ENCODE results near the gene VAMP3. TPM values are rescaled to one million over a fixed set of nuclear protein-coding genes. Genes with fewer than 3 reads are reported as not detected.

Gene VAMP3
- total and polyA plus RNA-seq, 2 experiments from 2014 or later: 82.5 to 109 TPM

DNA sequence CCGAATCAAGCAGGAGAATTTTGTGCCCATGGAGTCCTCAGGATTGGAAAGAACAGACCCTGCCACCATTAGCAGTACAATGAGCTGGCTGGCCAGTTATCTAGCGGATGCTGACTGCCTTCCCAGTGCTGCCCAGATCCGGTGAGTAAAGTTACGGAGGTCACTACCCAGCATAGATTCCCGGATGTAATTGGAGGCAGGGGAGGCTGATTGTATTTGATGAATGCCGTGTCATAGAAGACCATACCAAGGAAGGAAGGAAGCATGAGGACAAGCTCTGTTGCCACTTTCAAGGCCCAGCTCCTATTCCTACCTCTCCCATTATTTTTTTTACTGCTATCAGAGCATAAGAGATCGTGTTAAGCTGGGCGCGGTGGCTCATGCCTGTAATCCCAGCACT, 26.2 kb upstream of the VAMP3 start:
- TF ChIP-seq EZH2 (IDR thresholded peaks at IDR 0.05; ENCODE audit: borderline replicate concordance) (no peak), EZH2phosphoT487 (IDR thresholded peaks at IDR 0.05; ENCODE audit: low read depth, severe bottlenecking, unreplicated experiment) (no peak)
- TF ChIP-seq, protein P1, sequence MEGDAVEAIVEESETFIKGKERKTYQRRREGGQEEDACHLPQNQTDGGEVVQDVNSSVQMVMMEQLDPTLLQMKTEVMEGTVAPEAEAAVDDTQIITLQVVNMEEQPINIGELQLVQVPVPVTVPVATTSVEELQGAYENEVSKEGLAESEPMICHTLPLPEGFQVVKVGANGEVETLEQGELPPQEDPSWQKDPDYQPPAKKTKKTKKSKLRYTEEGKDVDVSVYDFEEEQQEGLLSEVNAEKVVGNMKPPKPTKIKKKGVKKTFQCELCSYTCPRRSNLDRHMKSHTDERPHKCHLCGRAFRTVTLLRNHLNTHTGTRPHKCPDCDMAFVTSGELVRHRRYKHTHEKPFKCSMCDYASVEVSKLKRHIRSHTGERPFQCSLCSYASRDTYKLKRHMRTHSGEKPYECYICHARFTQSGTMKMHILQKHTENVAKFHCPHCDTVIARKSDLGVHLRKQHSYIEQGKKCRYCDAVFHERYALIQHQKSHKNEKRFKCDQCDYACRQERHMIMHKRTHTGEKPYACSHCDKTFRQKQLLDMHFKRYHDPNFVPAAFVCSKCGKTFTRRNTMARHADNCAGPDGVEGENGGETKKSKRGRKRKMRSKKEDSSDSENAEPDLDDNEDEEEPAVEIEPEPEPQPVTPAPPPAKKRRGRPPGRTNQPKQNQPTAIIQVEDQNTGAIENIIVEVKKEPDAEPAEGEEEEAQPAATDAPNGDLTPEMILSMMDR (IDR thresholded peaks at IDR 0.05; ENCODE audit: poor library complexity): no peak
- no peaks in the 10 kb centered on the region for H4K20me1 ChIP-seq (ENCODE audit: insufficient read depth, poor library complexity, severe bottlenecking)
- DNase-seq (ENCODE audit: low spot score): no peak
- H2AFZ ChIP-seq: no peak overlapping the region
- no peaks in the 10 kb centered on the region for H3K9me3 ChIP-seq (ENCODE audit: low read depth)
- H3K27ac ChIP-seq: no peak overlapping the region
- no peaks in the 10 kb centered on the region for H3K9me2 ChIP-seq (replicated peaks; ENCODE audit: insufficient read depth)
- no peak overlapping the region for H3K4me3 ChIP-seq
- H3K79me2 ChIP-seq: no peaks in the 10 kb centered on the region
- H3K4me1 ChIP-seq (ENCODE audit: insufficient read depth): no peaks in the 10 kb centered on the region
- H3K27me3 ChIP-seq: no peaks in the 10 kb centered on the region
- WGBS (ENCODE audit: low lambda C conversion rate, missing lambda C conversion rate): 97% methylated on average over 9 of the region's 9 CpGs
- H3K4me2 ChIP-seq: no peak overlapping the region
- no peaks in the 10 kb centered on the region for H3K36me3 ChIP-seq (replicated peaks; ENCODE audit: insufficient read depth, low read depth)

DNA sequence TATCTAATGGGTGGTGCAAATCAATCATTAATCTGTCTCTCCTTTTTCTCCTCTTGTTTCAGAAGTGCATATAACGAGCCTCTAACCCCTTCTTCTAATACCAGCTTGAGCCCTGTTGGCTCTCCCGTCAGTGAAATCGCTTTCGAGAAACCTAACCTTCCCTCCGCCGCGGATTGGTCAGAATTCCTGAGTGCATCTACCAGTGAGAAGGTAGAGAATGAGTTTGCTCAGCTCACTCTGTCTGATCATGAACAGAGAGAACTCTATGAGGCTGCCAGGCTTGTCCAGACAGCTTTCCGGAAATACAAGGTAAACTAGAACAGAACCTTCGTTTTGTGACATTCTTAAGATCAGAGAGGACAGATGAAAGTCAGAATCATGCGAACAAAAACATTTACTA, 25.3 kb upstream of the VAMP3 start:
- Histone ChIP-seq H2AFZ (no peak overlapping the region), H3K27ac (no peak overlapping the region), H3K9me2 (replicated peaks; ENCODE audit: insufficient read depth) (no peaks in the 10 kb centered on the region), H3K36me3 (replicated peaks; ENCODE audit: insufficient read depth, low read depth) (no peaks in the 10 kb centered on the region), H3K9me3 (ENCODE audit: low read depth) (no peaks in the 10 kb centered on the region), H3K4me1 (ENCODE audit: insufficient read depth) (no peaks in the 10 kb centered on the region), H3K4me2 (no peak overlapping the region), H3K27me3 (no peaks in the 10 kb centered on the region), H3K4me3 (no peak overlapping the region), H3K79me2 (no peaks in the 10 kb centered on the region), H4K20me1 (ENCODE audit: insufficient read depth, poor library complexity, severe bottlenecking) (no peaks in the 10 kb centered on the region)
- 88% methylated on average over 10 of the region's 10 CpGs for WGBS (ENCODE audit: low lambda C conversion rate, missing lambda C conversion rate)
- no peak for DNase-seq (ENCODE audit: low spot score)
- TF ChIP-seq, protein P1 (IDR thresholded peaks at IDR 0.05; ENCODE audit: poor library complexity): no peak
- no peak for TF ChIP-seq EZH2phosphoT487 (IDR thresholded peaks at IDR 0.05; ENCODE audit: low read depth, severe bottlenecking, unreplicated experiment)
- no peak for TF ChIP-seq EZH2 (IDR thresholded peaks at IDR 0.05; ENCODE audit: borderline replicate concordance)

- no peak overlapping the region for H3K27ac ChIP-seq
- no peaks in the 10 kb centered on the region for H3K4me1 ChIP-seq (ENCODE audit: insufficient read depth)
- H3K27me3 ChIP-seq: no peaks in the 10 kb centered on the region
- H3K4me3 ChIP-seq: no peak overlapping the region
- H2AFZ ChIP-seq: no peak overlapping the region
- no peak for DNase-seq (ENCODE audit: low spot score)
- WGBS (ENCODE audit: low lambda C conversion rate, missing lambda C conversion rate): 87% methylated on average over 5 of the region's 5 CpGs
- no peaks in the 10 kb centered on the region for H3K79me2 ChIP-seq
- no peaks in the 10 kb centered on the region for H3K9me2 ChIP-seq (replicated peaks; ENCODE audit: insufficient read depth)
- H4K20me1 ChIP-seq (ENCODE audit: insufficient read depth, poor library complexity, severe bottlenecking): no peaks in the 10 kb centered on the region
- H3K9me3 ChIP-seq (ENCODE audit: low read depth): no peaks in the 10 kb centered on the region
- TF ChIP-seq EZH2phosphoT487 (IDR thresholded peaks at IDR 0.05; ENCODE audit: low read depth, severe bottlenecking, unreplicated experiment) (no peak), EZH2 (IDR thresholded peaks at IDR 0.05; ENCODE audit: borderline replicate concordance) (no peak)
- TF ChIP-seq, protein P1 (IDR thresholded peaks at IDR 0.05; ENCODE audit: poor library complexity): no peak
- H3K36me3 ChIP-seq (replicated peaks; ENCODE audit: insufficient read depth, low read depth): no peaks in the 10 kb centered on the region
- peak overlapping the region; percentile 17 for H3K4me2 ChIP-seq
Observed at GRCh38 chr1:7747605-7748004, 23.5 kb upstream of the VAMP3 start.

DNA sequence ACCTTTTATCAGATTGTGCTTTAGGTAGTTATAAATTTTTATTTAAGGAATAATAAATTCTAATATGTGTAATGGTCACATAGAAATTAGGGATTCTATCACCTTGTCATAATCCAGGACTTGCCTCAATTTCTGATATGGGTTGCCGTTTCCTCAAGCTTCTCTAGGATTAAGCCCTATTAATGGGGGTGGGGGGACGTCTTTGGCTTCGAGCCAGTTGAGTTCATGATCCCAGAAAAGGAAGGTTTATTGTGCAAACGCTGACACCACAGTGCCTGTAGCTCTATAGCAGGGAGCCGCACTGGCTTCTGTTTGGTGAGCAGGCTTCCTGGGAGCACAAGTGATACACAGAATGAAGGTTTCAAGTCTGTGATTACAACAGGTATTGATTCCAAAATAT, 22.0 kb upstream of the VAMP3 start:
- TF ChIP-seq EZH2phosphoT487 (IDR thresholded peaks at IDR 0.05; ENCODE audit: low read depth, severe bottlenecking, unreplicated experiment) (no peak), EZH2 (IDR thresholded peaks at IDR 0.05; ENCODE audit: borderline replicate concordance) (no peak)
- TF ChIP-seq, protein P1 (IDR thresholded peaks at IDR 0.05; ENCODE audit: poor library complexity): no peak
- Histone ChIP-seq H3K9me2 (replicated peaks; ENCODE audit: insufficient read depth) (no peaks in the 10 kb centered on the region), H4K20me1 (ENCODE audit: insufficient read depth, poor library complexity, severe bottlenecking) (no peaks in the 10 kb centered on the region), H3K9me3 (ENCODE audit: low read depth) (no peaks in the 10 kb centered on the region), H2AFZ (no peak overlapping the region), H3K79me2 (no peaks in the 10 kb centered on the region), H3K4me3 (no peak overlapping the region), H3K4me1 (ENCODE audit: insufficient read depth) (no peaks in the 10 kb centered on the region), H3K27ac (no peak overlapping the region), H3K4me2 (no peak overlapping the region), H3K36me3 (replicated peaks; ENCODE audit: insufficient read depth, low read depth) (no peaks in the 10 kb centered on the region), H3K27me3 (no peaks in the 10 kb centered on the region)
- DNase-seq (ENCODE audit: low spot score): no peak
- 59% methylated on average over 5 of the region's 5 CpGs for WGBS (ENCODE audit: low lambda C conversion rate, missing lambda C conversion rate)
